ENCODE data around the gene EGR1.

GRCh38 chr5:138508958-138509357 lies 43.7 kb downstream of the EGR1 start:
- TF ChIP-seq CTCF (conservative IDR thresholded peaks at IDR 0.05; ENCODE audit: low read length) (no peak), EZH2phosphoT487 (IDR thresholded peaks at IDR 0.05; ENCODE audit: borderline replicate concordance, low read depth, low read length) (no peak)

Data from OCI-LY7 (cell line).